GM21529 (cell line): Measurements from ENCODE around the gene DYRK1B.
A peak's percentile ranks its signal among the peaks of the same experiment; 100 is the strongest.
"Not testable (repeated sequence)": the region's sequence is repeated elsewhere in the genome, so short reads cannot be mapped to it uniquely, and the experiment has no call there.

ENCODE experiments used
- ATAC-seq: cut with Tn5 transposase; IDR thresholded peaks from one replicate; pipeline ENCODE4 v1.9.1; 2021; ENCODE audit not compliant: unreplicated experiment

Gene DYRK1B

DNA sequence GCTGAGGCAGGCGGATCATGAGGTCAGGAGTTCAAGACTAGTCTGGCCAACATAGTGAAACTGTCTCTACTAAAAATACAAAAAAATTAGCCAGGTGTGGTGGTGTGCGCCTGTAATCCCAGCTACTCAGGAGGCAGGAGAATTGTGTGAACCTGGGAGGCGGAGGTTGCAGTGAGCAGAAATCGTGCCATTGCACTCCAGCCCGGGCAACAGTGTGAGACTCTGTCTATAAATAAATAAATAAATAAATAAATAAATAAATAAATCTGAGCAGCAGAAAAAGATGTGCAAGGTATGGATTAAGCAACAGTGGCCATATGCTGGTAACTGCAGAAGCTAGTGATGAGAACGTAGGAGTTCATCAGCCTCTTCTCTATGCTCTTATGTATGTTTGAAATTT lies 19.9 kb downstream of the DYRK1B start:
- ATAC-seq = not testable (repeated sequence)

DNA sequence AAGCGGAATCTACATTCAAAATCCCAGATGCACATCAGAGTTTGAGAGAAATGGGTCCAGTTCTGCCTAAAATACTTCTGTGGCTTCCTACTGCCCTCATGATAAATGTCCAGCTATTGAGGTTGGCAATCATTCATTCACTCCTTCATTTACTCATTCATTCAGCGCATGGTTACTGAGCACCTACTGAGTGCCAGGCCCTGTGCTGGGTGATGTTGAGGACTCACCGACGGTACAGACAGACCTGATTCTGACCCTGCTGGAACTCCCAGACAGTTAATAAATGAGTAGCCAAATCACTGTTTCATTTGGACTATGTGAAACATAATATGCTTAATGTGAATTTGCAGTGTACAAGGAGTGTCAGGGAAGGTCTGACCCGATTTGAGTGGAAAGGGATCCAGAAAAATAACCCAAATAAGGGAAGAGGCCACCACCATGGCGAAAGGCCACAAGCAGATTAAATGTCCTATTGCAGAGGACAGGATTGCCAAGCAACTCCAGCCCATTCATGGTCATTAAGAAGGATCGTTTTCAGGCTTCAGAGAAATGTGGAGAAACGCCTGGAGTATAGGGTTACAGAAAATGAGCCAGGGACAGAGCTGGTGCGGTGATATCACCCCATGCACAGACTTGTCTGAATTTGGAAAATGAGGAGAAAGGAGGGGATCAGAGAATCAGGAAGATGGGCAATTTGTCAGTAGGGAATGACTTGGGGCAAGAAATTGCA lies 20.5 kb downstream of the DYRK1B start:
- ATAC-seq = no peak

DNA sequence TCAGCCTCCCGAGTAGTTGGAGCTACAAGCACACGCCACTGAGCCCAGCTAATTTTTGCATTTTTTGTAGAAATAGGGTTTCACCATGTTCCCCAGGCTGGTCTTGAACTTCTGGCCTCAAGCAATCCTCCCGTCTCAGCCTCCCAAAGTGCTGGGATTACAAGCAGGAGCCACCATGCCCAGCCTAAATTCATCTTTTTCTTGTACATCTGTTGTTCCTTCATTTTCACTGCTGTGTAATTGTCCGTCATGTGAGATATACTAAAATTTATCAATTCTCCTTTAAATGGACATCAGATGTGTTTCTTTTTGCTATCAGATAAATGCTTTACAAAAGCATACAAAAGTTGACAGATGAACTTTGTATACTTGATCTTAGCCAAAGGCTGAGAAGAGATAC lies 22.9 kb downstream of the DYRK1B start:
- ATAC-seq = no peak

DNA sequence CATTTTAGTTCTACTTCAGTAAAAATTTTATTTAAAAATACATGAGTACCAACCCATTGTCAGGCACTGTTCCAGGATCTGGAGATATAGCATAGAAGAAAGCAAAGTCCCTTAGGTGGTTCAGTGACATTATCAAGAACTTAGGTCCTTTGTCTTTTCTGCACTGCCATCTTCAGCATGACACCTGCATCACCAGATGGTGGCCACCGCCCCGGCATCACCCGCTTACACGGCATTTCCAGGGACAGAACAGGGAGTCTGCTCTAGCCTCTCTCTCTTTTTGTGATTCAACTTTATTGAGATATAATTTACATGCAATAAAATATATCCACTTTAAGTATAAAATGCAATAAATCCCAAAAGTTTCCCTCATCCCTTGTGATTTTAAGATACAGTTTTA lies 23.5 kb downstream of the DYRK1B start:
- no peak for ATAC-seq

DNA sequence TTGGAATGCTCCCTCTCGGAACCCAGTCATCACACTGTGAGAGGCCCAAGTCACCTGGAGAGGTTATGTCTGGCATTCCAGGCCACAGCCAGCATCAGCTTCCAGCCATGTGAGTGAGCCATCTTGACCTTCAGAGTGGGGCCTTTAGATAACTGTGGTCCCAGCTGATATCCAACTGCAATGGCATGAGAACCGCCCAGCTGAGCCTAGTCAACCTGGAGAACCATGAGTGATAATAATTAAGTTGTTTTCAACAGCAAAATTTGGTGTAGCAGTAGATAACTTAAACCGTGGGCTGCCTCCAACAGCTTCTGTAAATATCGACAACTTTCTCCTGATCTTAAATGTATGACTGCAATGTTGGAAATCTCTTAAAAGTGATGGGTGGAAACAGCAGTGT lies 24.6 kb downstream of the DYRK1B start:
- no peak for ATAC-seq

DNA sequence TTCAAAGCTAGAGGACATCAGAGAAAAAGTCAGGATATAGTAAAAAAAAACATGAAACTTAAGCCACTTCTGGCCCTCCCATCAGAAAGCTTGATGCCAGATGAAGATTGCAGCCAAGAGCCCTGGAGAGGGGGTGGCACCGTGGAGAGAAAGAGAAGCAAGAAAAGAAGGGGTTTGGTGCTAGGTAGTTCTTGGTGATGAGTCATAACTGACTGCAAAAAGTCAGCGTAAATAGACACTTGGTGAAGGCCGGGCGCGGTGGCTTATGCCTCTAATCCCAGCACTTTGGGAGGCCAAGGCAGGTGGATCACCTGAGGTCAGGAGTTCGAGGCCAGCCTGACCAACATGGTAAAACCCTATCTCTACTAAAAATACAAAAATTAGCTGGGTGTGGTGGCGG lies 25.3 kb downstream of the DYRK1B start:
- not testable (repeated sequence) for ATAC-seq

DNA sequence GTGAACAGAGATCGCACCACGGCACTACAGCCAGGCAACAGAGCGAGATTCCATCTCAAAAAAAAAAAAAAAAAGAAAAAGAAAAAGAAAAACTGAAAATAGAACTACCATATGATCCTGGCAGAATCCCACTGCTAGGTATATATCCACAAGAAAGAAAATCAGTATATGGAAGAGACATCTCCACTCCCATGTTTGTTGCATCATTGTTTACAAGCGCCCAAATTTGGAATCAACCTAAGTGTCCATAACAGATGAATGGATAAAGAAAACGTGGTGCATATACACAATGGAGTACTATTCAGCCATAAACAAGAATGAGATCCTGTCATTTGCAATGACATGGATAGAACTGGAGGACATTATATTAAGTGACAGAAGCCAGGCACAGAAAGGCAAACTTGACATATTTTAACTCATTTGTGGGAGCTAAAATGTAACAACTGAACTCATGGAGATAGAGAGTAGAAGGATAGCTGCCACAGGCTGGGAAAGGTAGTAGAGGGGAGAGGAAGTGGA lies 26.1 kb downstream of the DYRK1B start:
- no peak for ATAC-seq

DNA sequence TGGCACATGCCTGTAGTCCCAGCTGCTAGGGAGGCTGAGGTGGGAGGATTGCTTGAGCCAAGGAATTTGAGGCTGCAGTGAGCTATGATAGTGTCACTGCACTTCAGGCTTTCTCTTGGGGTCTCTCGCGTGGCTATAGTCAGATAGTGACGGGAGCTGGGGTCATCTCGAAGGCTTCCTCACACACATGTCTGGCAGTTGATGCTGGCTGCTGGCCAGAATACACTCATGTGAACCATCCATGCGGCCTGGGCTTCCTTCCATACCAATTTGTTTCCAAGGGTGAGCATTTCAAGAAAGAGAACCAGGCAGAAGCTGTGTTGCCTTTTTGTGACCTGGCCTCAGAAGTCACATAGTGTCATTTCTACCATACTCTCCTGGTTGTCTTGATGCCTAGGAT lies 28.9 kb downstream of the DYRK1B start:
- no peak for ATAC-seq

DNA sequence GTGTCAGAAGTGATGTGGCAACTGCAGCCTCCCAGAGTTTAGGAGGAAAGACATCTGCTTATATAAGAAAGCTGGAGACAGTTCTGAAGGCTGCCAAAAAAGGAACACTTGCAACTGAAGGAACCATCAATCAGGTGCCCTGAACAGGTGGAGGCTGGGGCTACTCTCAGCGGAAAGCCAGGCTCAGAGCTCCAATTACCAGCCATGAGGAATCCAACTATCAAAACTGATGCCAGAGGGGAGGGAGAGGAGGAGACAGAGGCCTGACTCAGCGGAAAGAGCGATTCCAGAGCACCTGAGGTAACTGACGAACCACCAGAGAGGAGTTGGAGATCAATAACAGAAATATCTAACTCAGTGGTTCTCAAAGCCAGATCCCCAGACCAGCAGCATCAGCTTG lies 31.0 kb downstream of the DYRK1B start:
- no peak for ATAC-seq

DNA sequence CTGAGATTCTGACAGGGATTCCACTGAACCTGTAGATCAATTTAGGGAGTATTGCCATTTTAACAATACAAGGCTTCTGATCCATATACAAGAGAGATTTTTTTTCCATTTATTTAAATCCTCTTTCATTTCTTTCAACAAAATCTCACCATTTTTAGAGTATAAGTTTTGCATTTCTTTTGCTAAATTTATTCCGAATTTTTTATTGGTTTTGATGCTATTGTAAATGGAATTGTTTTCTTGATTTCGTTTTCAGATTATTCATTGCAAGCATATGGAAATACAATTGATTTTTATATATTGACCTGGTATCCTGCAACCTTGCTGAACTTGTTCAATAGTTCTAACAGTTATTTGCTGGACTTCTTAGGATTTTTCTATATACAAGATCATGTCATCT lies 36.9 kb downstream of the DYRK1B start:
- ATAC-seq = no peak

DNA sequence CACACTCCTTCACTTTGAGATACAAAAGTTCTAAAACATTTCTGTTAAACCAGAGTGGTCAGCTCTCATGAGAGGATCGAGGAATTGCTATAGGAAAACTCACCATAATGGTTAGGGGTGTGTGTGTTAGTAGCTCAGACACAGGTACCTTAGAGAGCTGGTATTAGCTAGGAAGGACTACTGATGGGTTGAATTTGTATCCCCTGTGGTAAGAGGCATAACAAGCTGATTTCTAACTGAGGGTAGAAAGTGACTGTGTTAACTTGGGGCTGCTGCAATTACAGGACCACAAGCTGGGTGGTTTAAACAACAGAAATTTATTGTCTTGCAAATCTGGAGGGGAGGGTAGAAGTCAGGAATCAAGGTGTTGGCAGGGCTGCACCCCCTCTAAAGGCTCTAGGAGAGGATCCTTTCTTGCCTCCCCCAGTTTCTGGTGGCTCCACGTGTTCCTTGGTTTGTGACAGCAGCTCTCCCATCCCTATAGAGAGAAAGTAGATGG lies 37.9 kb downstream of the DYRK1B start:
- no peak for ATAC-seq

DNA sequence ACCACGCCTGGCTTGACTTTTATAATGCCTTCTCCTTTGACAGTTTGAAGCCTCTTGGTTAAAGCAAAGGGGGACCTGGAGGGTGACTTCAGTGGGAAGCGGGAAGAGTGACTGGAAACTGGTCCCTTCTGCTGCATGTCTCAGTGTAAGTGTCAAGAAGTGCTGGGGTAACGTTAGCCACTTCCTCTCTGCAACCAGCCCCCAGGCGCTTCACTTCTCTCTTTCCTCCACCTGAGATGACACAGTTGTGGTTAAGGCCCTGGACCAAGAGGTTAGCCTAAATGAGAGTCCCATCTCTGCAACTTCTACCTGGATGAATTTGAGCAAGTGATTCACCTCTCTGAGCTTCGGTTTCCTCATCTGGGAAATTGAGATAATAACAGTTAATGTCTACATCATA lies 39.0 kb downstream of the DYRK1B start:
- no peak for ATAC-seq

DNA sequence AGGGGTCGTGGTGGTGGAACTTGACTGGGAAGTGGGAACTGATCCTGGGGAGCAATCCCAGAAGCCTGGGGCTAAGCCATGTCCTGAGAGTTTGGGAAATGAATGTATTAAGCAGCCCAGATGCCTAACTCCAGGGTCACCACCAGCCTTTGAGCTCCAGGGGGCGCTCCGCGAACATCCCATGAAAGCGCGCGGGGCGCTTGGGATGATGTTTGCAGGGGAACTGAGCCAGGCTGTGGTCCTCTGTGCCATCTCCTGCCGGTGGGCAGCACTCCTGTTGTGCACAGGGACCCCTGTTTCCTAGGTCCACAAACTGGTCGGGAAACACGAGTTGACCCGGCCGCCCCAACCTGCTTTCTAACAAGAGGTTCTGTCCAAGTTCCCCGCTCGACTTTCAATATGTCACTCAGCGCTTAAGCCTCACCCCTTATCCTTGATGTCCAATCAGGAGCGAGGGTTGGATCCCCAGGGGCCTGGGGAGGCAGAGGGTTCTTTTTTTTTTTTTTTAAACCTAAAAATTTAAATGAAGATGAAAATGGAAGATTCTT lies 40.9 kb downstream of the DYRK1B start:
- ATAC-seq = peak; percentile 68

DNA sequence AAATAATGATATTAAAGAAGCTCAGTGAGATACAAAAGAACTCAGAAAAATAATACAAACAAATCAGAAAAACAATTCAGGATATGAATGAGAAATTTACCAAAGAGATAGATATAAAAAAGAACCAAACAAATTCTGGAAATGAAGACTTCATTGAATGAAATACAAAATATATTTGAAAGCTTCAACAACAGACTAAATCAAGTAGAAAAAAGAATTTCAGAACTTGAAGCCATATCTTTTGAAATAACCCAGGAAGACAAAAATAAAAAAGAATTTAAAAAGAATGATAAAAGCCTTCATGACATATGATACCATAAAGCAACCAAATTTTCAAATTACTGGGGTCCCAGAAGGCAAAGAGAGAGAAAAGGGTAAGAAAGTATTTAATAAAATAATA lies 45.7 kb downstream of the DYRK1B start:
- ATAC-seq = no peak

DNA sequence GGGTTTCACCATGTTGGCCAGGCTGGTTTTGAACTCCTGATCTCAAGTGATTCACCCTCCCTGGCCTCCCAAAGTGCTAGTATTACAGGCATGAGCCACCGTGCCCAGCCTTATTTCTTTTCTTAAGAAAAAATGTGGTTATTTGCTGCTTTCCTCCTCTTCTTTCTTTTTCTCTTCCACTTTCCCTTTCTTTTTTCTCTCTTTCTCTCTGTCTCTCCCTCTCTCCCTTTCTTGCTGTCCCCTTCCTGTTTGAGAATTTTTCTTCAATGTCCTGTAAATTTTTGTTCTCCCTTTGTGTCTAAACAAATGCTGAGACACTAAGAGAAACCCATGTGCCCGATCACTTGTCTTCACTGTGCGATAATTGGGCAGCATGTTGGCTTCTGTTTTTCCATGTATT lies 53.1 kb downstream of the DYRK1B start:
- ATAC-seq = no peak

DNA sequence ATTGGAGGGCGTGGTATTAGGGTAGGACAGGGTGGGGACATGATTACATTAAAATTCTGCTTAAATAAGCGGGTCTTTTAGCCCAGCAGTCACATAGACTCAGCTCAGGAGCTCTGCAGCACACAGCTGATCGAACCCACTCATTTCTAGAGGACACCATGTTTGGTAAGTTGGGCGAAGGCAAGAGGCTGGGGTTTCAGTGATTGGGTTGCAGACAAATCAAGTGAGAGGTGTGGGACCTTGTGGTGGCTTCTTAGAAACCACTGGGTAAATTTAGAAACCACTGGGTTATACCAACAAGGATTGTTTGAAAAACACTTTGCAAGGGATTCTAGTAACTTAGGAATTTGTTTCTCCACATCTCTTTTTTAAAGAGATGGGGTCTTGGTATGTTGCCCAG lies 55.2 kb downstream of the DYRK1B start, which contains the start of gene LEUTX:
LEUTX (plus strand) TSS at position 92 of the 400 bp plus-strand sequence; CDS start at position 159, 67 bp downstream.
- ATAC-seq = no peak
